HepG2 (cell line): Measurements from ENCODE around the gene KATNBL1. TPM values are rescaled to one million over a fixed set of nuclear protein-coding genes. Genes with fewer than 3 reads are reported as not detected.

Experiments
- ATAC-seq: fragments of 200-7000 bp; cut with Tn5 transposase; 3 replicates; pipeline ENCODE4 v1.9.1; 2020; ENCODE audit warnings: mild to moderate bottlenecking, moderate library complexity
- BruUV-seq: library from RNA; stranded (reverse); fragments of 400-500 nt; replicated peaks from 2 replicates; lab custom pipeline; 2021; lab: Mats Ljungman, UMichigan
- CTCF ChIA-PET: fragments of 300-600 bp; formaldehyde crosslinking; extraction: SDS; loops from one replicate; lab custom pipeline; 2021; ENCODE audit warnings: low total read pairs, inconsistent platforms, low intra/inter-chr PET ratio; lab: Yijun Ruan, JAX
- POLR2A ChIA-PET: fragments of 350-600 bp; sonication (Branson Sonifier 250); formaldehyde crosslinking; loops from one replicate; lab custom pipeline; 2020; ENCODE audit warnings: antibody characterized with exemption, inconsistent platforms; lab: Yijun Ruan, JAX
- DNase-seq: peaks from one replicate; pipeline ENCODE4 v3.0.0-alpha.2; 2015; ENCODE audit warnings: low spot score
- FAIRE-seq: peaks from 3 replicates; lab custom pipeline; 2011; peaks lifted over from hg19 to GRCh38; lab: Jason Lieb, UNC
- H2AFZ ChIP-seq: one replicate; pipeline ENCODE4 v1.6.1; 2011; ENCODE audit warnings: low read length, inconsistent platforms
- H3K27ac ChIP-seq: fragments of 300-600 bp; 3 replicates; pipeline ENCODE4 v1.8.0; 2011; ENCODE audit warnings: mixed run types, mild to moderate bottlenecking, mixed read lengths, low read length, inconsistent platforms; ENCODE audit not compliant: insufficient read depth; ENCODE audit errors: extremely low read length
- H3K27me3 ChIP-seq, 2 experiments: fragments of 200-600 bp in 1 of 2; 2 replicates in 1 of 2; 3 replicates in 1 of 2; pipeline versions ENCODE4 v1.6.0 to v1.8.0; 2011; ENCODE audit warnings: low read length in 2 of 2, mild to moderate bottlenecking in 2 of 2, moderate library complexity in 2 of 2, inconsistent platforms in 1 of 2; ENCODE audit not compliant: insufficient read depth in 2 of 2, control insufficient read depth in 1 of 2
- H3K36me3 ChIP-seq, 2 experiments: fragments of 200-600 bp in 1 of 2; replicated peaks in 1 of 2; 2 replicates in 1 of 2; 3 replicates in 1 of 2; pipeline versions ENCODE4 v1.5.1 to v1.8.0; 2011; ENCODE audit warnings: low read length in 2 of 2, inconsistent platforms in 1 of 2; ENCODE audit not compliant: insufficient read depth in 2 of 2, control insufficient read depth in 1 of 2
- H3K4me1 ChIP-seq: 2 replicates; pipeline ENCODE4 v1.5.1; 2012; ENCODE audit warnings: low read length, inconsistent platforms; ENCODE audit not compliant: insufficient read depth
- H3K4me2 ChIP-seq: 2 replicates; pipeline ENCODE4 v1.6.0; 2011; ENCODE audit warnings: low read depth, low read length, inconsistent platforms
- H3K4me3 ChIP-seq, 3 experiments: fragments of 200-600 bp in 1 of 3; sonication (generic), shearing (Covaris generic) in 1 of 3; replicated peaks in 1 of 3; 2 replicates each; pipeline ENCODE4 v1.5.1; 2011 to 2016; ENCODE audit warnings: low read length in 3 of 3, inconsistent platforms in 2 of 3, low read depth in 2 of 3, mild to moderate bottlenecking in 2 of 3, control low read depth in 1 of 3, mixed read lengths in 1 of 3; ENCODE audit not compliant: insufficient read depth in 1 of 3
- H3K79me2 ChIP-seq: one replicate; pipeline ENCODE4 v1.6.1; 2011; ENCODE audit warnings: low read length, inconsistent platforms; ENCODE audit not compliant: insufficient read depth
- H3K9ac ChIP-seq: 2 replicates; pipeline ENCODE4 v1.6.0; 2011; ENCODE audit warnings: mild to moderate bottlenecking, low read depth, low read length, inconsistent platforms; ENCODE audit not compliant: insufficient read depth
- H3K9me3 ChIP-seq: 2 replicates; pipeline ENCODE4 v1.5.1; 2012; ENCODE audit warnings: mild to moderate bottlenecking, low read length
- H4K20me1 ChIP-seq: 2 replicates; pipeline ENCODE4 v1.6.0; 2011; ENCODE audit warnings: inconsistent platforms, mild to moderate bottlenecking, low read length, moderate library complexity; ENCODE audit not compliant: insufficient read depth
- FOSL2 ChIP-seq: sonication (generic); formaldehyde crosslinking; IDR thresholded peaks from 2 replicates; pipeline ENCODE4 v1.4.0; 2020; ENCODE audit warnings: missing genetic modification reagents
- FOXA3 ChIP-seq: IDR thresholded peaks from 2 replicates; pipeline ENCODE4 v1.6.1; 2016; ENCODE audit warnings: missing genetic modification reagents, missing compliant biosample characterization
- RFX5 ChIP-seq: IDR thresholded peaks from 2 replicates; pipeline ENCODE4 v1.6.1; 2011; ENCODE audit warnings: low read depth, low read length, improper control_type of control experiment
- ZBTB33 ChIP-seq: sonication (generic); formaldehyde crosslinking; IDR thresholded peaks from 2 replicates; pipeline ENCODE4 v1.4.0; 2020; ENCODE audit warnings: missing genetic modification reagents
- ZNF18 ChIP-seq: sonication (generic); formaldehyde crosslinking; IDR thresholded peaks from 2 replicates; pipeline ENCODE4 v1.8.0; 2022; ENCODE audit warnings: mild to moderate bottlenecking, missing genetic modification reagents; ENCODE audit not compliant: insufficient replicate concordance
- ZNF562 ChIP-seq: sonication (generic); formaldehyde crosslinking; IDR thresholded peaks from 2 replicates; pipeline ENCODE4 v1.8.0; 2022; ENCODE audit warnings: missing genetic modification reagents, borderline replicate concordance
- WGBS: methylation state at CpG from one replicate; pipeline ENCODE4 v1.1.6; 2017; ENCODE audit warnings: low lambda C conversion rate; 5-methylcytosine and 5-hydroxymethylcytosine counted together
- in situ Hi-C: cut with HindIII; loops from 2 replicates; pipeline ENCODE4 v1.10.0; 2017; ENCODE audit warnings: low pct_unique_long_range_greater_than_20kb; ENCODE audit not compliant: extremely low pct_ligation_motif_present
- intact Hi-C: fragments of 100-400 bp; cut with micrococcal nuclease; formaldehyde crosslinking; loops from one replicate; pipeline ENCODE4 v1.10.0; 2022; ENCODE audit not compliant: unreplicated experiment
- polyA plus RNA-seq, 8 experiments: library from polyadenylated mRNA; depleted of rRNA in 3 of 8; stranded (reverse) in 7 of 8; unstranded in 1 of 8; fragments of >200 nt; fragmentation: Illumina TruSeq in 4 of 8; extraction: Trizol in 4 of 8; gene quantifications; 2 replicates each; pipeline versions ENCODE4 v1.2.1 to v1.2.3, GENCODE V29; 2011 to 2016; ENCODE audit warnings: low read depth in 4 of 8, missing spikeins in 1 of 8, mixed read lengths in 1 of 8; ENCODE audit not compliant: insufficient read depth in 1 of 8
- total RNA-seq, 5 experiments: library from RNA; depleted of rRNA; stranded (reverse); fragments of >200 nt; fragmentation: Illumina TruSeq; extraction: Trizol; gene quantifications; 2 replicates each; pipeline ENCODE4 v1.2.3, GENCODE V29; 2016; ENCODE audit warnings: low read depth in 1 of 5

Gene KATNBL1
- total and polyA plus RNA-seq, 2 of the 13 experiments (the other 11 are each of a cell fraction or from before 2014, with no cell fraction given): 23.4 to 42.8 TPM

- Histone ChIP-seq H3K27me3 (no peaks in the 10 kb centered on the region), H3K9me3 (peaks cover 17% of the 10 kb centered on the region), H3K9ac (no peak overlapping the region), H3K4me1 (peaks cover 20% of the 10 kb centered on the region), H2AFZ (no peak overlapping the region), H4K20me1 (no peaks in the 10 kb centered on the region), H3K4me2 (no peak overlapping the region), H3K27ac (no peak overlapping the region), H3K4me3 (no peak overlapping the region), H3K36me3 (peaks cover 0 to 37% of the 10 kb centered on the region in 2 experiments; a peak in 3 of 5 replicates), H3K79me2 (no peaks in the 10 kb centered on the region)
- DNase-seq (no peak), ATAC-seq (no peak), FAIRE-seq (no peak)
- ChIA-PET POLR2A (no interaction called here), CTCF (no interaction called here)
- WGBS: 93% methylated on average over 7 of the region's 7 CpGs
- intact Hi-C loops (no loop called here), in situ Hi-C loops (no loop called here)
- BruUV-seq: no TSS peak
- no peak for TF ChIP-seq FOXA3
- TF ChIP-seq RFX5: peak; percentile 88
Observed at GRCh38 chr15:34155859-34156258, 54.0 kb downstream of the KATNBL1 start.

- no peaks in the 10 kb centered on the region for H3K27me3 ChIP-seq
- no peak overlapping the region for H3K4me3 ChIP-seq
- no peak overlapping the region for H3K9ac ChIP-seq
- 97% methylated on average over 7 of the region's 7 CpGs for WGBS
- TF ChIP-seq ZNF562 (CRISPR knock-in tag) (peak; percentile 81; the same call in 1 of the 2 replicates), FOSL2 (CRISPR knock-in tag) (peak; percentile 55), ZBTB33 (peak; percentile 74; the same call in 1 of the 2 replicates), ZNF18 (CRISPR knock-in tag) (no peak)
- H3K27ac ChIP-seq: no peak overlapping the region
- ATAC-seq (no peak), FAIRE-seq (no peak), DNase-seq (no peak)
- intact Hi-C loops: no loop called here
- H3K9me3 ChIP-seq: peaks cover 16% of the 10 kb centered on the region; the same call in 1 of the 2 replicates
- POLR2A ChIA-PET: no interaction called here
- BruUV-seq: no TSS peak
- H3K36me3 ChIP-seq: peaks cover 1 to 43% of the 10 kb centered on the region in 2 experiments; a peak in 3 of 5 replicates
- CTCF ChIA-PET: no interaction called here
- no peak overlapping the region for H3K4me2 ChIP-seq
- in situ Hi-C loops: no loop called here
- peaks cover 18% of the 10 kb centered on the region for H3K4me1 ChIP-seq
- H3K79me2 ChIP-seq: no peaks in the 10 kb centered on the region
- no peaks in the 10 kb centered on the region for H4K20me1 ChIP-seq
- no peak overlapping the region for H2AFZ ChIP-seq
Observed at GRCh38 chr15:34154725-34155204, 55.1 kb downstream of the KATNBL1 start.
